ENCODE measurements around the gene PACS1.

PACS1 gene

DNA sequence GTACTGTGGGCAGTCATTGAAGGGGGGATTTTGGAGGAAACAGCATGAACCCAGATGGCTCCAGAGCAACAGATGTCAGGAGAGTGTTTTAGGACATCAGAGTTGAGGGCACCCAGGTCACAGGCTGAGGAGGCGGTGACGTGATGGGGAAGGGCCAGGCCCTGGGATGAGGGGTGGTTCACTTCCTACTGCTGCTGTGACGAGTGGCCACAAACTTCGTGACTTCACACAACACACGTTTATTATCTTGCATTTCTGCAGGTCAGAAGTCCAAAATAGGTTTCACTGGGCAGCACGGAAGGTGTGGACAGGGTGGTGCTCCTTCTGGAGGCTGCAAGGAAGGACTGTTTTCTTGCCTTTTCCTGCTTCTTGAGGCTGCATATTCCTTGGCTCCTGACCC lies 120.7 kb downstream of the PACS1 start:
- DNase-seq = no peak

DNA sequence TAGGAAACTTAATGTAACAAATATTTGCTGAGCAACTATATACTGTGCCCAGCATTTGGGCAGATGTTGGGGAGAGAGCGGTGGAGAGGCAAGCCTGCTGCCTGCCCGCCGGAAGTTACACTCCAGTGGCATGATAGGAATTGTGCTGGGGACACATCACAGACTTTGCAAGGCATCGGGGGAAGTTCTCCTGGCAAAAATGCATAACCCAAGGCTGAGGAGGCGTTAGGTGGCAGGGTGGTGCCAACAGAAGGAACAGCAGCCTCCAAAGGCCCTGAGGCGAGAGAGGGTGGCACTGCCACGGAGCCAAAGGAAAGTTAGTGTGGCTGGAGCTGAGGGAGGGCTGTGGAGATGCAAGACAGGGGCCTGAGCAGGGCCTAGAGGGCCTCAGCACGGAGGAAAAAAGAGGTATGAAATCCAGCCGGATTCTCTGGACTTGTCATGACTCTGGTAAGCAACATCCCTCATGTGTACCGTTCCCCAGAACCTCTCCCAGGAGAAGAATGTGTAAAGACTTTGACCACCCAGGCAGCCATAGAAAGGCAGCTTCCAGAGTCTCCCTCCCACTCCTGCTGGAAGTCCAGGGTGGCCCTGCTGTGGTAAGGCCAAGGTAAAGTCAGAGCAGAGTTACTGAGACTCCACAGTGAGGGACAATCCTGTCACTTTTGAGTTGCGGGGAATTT lies 122.2 kb downstream of the PACS1 start:
- DNase-seq = no peak

DNA sequence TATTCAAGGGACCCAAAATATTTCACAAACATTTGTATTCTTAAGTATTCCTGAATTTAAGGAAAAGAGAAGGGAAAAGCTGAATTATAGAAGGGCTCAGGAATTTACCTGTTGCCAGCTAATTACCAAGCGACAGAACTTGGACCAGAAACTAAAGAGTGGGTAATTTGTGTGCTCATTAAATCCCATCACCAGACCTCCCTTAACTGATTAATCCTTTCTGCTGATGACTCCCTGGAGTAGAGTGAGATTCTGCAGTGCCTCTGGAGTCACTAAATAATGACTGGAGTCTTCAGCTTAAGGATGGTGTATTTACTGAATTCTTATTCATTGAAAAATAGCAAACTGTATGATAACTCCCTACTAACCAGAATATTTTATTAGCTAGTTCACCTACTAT lies 124.3 kb downstream of the PACS1 start:
- no peak for DNase-seq

DNA sequence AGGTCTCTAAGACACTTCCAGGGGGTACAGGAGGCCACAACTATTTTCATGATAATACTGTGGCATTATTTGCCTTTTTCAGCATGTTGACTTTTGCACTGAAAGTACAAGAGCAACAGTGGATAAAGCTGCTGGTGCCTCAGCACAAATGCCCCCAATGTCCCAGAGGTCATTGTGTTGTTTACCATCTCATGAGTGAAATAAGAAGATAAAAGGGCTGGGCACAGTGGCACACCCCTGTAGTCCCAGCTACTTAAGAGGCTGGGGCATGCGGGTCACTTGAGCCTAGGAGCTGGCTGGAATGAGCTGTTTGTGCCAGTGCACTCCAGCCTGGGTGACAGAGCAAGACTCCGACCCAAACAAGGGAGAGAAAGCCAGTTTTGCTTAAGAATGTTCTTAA lies 125.8 kb downstream of the PACS1 start:
- no peak for DNase-seq

DNA sequence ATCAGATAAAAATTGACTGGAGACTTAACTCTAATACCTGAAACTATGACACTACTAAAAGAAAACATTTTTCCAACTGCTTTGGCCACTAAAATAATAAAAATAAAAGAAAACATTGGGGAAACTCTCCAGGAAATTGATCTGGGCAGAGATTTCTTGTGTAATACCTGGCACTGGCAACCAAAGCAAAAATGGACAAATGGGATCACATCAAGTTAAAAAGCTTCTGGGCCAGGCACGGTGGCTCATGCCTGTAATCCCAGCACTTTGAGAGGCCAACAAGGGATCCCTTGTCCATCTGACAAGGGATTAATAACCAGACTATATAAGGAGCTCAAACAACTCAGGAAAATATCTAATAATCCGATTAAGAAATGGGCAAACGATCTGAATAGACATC lies 133.8 kb downstream of the PACS1 start:
- DNase-seq = no peak

DNA sequence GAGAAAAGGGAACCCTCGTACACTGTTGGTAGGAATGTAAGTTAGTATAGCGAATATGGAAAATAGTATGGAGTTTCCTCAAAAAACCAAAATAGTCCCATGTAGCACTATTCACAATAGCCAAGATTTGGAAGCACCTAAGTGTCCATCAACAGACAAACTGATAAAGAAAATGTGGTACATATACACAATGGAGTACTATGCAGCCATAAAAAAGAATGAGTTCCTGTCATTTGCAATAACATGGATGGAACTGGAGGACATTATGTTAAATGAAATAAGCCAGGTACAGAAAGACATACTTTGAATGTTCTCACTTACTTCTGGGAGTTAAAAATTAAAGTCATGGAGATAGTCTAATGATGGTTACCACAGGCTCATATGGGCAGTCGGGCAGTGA lies 134.3 kb downstream of the PACS1 start:
- no peak for DNase-seq

DNA sequence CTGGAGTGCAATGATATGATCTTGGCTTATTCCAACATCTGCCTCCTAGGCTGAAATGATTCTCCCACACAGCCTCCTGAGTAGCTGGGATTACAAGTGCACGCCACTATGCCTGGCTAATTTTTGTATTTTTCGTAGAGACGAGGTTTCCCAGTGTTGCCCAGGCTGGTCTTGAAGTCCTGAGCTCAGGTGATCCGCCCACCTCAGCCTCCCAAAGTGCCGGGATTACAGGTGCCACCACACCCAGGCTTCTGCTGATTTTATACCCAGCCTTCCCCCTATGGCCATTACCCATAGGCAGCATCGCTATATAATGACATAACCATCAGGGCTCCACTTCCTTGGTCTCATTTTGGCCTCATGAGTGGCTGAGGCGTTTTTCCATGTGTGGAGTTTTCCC lies 137.7 kb downstream of the PACS1 start:
- DNase-seq = no peak

DNA sequence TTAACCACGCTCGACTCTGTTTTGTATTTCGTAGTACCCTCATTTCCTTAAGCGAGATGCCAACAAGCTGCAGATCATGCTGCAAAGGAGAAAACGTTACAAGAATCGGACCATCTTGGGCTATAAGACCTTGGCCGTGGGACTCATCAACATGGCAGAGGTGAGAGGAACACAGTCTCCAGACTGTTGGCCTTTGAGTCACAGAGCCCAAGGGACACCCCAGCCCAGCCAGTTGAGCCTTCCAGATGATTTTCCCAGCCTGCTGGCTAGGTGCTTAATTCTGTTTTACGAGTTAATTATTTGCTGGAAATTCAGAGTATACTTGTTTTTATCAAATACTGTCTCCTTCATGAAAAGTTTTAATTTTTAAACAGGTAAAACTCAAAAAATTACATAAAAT lies 141.0 kb downstream of the PACS1 start:
- no peak for DNase-seq

DNA sequence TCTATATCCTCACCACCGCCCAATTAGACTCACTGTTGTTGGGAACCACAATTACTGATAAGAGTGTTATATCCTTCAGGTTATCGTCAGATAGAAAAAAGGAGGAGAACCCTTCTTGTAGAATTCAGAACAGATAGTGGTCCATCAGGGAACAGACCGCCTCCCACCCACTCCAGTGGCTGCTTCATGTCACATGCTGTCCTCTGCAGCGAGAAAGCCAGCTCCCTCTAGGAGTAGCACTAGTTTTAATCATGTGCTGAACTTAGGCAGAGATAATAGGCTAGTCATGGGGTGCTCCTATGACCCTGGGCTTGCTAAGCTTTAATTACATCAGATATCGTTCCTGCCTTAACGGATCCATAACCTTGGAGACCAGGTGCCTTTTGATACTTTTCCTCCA lies 146.8 kb downstream of the PACS1 start:
- no peak for DNase-seq

DNA sequence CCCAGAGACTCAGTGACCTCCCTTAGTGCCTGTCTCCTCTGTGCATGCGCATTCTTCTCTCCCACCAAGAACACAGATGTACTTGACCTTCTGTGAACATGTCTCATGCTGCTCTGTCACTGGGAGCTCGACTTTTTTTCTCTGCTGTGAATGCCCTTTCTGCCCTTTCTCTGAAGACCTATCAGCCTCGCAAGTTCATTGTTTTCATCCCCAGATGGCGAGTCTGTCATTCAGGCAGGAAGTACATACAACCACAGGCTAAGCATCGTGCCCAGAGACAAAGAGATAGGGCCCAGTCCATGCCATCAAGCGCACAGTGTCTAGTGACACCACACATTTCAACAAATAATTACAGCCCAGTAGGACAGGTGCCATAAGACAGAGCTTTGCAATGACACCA lies 148.0 kb downstream of the PACS1 start:
- DNase-seq = no peak

DNA sequence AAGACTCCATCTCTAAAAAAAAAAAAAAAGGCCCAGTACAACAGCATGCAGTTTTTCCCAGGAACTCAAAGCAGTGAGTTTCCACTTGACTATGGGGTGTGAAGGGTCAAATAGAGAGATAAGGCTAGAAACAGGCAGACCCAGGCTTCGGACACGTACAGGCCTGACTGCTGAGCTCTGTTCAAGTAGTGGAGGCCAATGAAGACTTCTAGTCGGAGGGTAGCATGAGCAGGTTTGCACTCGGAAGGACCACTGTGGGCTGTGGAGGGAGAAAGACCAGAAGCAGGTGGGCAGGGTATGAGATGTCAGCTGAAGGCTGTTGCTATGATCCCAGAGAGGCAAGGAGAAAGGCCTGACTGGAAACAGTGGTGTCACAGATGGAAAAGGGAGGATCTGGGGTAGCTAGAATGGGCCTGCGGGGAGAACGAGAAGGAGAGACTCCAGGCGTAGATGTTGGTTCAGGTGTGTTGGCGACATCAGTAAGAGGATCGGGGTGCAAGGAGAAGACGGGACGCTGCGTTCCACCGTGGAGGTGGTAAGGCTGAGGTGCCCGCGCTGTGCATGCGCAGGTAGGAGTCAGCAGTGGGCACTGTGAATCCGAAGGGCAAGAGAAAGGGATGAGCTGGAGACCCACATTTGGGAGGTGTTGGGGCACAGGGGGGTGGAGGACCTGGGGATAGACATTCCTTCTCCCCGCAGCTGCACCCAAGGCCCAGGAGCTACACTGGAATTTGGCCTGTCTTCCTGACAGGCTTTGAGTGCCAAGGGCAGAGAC lies 149.0 kb downstream of the PACS1 start:
- no peak for DNase-seq

DNA sequence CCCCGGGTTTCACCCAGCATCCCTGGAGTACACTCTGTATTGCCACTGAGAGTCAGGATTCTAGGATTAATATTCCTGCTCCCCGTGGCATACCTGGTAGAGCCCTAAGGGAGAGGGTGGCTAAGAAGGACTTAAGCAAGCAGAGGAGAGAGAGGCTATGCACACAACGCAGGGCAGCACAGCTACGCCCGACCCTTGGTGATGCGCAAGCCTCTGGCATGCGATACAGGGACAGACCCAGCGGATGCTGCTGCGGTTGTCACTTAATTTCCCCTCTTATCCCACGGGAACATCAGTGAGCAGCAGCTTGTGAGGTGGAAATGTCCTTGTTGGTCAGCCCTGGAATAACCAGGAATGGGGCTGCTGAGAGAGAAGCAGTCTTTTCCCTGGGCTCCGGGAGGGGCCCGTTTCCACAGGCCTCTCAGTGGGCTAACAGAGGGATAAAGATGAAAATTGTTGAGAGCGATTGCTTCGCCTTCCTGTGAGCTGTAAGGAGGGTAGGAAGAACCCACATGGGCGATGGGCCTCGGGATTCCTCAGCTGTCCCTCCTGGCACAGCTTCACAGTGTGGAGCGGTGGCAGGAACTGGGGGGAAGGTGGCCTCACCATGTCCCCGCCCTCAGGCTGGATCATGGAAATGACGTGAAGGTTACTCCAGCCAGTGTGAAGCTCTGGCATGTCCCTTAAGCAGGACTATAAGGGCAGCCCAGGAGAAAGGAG lies 149.9 kb downstream of the PACS1 start:
- DNase-seq = no peak

DNA sequence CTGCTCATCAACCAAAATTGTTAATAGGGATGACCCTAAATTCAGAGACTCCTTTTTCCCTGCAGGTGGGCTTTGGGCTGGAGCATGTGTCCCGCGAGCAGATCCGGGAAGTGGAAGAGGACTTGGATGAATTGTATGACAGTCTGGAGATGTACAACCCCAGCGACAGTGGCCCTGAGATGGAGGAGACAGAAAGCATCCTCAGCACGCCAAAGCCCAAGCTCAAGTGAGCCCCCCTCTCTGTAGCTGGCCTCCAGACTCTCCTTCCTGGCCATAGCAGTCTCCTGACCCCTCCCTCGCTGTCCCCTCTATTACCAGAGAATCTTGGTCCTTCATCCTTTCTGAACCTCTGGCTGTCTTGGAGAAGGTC lies 150.5 kb downstream of the PACS1 start:
- DNase-seq = no peak

DNA sequence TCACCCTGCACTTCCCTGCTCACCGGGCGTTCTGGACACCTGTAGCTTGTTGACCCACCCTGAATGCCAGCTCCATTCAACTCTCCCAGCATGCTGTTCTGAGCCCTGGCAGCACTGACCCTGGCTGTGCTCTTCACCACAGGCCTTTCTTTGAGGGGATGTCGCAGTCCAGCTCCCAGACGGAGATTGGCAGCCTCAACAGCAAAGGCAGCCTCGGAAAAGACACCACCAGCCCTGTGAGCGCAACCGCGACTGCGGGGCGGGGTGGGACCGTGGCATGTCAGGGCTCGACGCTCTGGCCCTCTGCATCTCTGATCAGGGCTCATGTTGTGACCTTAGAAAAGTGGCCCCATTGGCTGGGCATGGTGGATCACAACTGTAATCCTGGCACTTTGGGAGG lies 150.9 kb downstream of the PACS1 start:
- DNase-seq = no peak

DNA sequence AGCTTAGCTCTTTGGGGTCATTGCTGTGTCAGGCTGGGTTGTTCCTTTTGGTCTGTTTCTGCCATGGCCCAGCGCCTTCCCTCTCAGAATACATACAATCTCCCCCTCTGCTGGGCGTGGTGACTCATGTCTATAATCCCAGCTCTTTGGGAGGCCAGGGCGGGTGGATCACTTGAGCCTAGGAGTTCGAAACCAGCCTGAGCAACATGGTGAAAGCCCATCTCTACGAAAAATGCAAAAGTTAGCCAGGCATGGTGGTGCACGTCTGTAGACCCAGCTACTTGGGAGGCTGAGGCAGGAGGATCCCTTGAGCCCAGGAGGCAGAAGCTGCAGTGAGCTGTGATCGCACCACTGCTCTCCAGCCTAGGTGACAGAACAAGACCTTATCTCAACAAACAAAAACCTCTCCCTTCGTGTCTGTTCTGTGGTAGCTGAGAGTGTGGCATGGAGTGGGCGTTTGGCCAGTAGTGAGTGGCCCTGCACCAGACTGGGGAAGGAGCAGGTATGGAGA lies 151.7 kb downstream of the PACS1 start:
- no peak for DNase-seq

DNA sequence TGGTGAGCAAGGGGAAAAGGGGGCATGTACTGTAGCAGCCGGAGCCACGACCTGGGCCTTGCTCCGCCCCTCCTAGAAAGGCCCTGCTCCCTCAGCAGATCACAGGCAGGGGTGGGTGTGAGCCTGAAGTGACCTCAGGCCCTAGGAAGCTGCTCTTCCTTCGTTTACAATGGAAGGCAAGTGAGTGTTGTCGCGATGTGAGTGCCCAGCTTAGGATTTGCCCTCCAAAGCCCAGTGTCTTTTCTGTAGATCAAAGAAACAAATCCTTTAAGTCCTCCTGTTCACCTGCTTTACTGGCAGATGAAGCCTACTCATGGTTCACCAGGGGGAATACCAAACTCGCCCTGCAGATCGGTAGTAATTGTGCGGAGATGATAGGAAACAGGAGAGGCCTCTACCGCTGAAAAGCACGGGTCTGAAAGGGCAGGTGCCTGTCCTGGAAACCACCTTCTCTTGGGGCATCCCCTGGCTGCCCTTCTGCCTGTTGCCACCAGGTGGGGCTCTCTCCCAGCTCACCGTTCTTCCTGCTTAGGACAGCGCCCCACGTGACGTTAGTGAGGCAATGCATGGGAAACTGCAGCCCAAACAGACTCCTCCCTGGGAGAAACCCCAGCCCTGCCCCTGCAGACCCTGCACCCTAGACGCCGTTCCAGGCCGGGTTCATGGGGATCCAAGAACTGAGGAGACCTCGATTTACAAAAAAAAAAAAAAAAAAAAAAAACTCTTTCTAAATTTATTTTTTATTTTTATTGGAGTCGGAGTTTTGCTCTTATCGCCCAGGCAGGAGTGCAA lies 152.5 kb downstream of the PACS1 start:
- peak; percentile 85 for DNase-seq

DNA sequence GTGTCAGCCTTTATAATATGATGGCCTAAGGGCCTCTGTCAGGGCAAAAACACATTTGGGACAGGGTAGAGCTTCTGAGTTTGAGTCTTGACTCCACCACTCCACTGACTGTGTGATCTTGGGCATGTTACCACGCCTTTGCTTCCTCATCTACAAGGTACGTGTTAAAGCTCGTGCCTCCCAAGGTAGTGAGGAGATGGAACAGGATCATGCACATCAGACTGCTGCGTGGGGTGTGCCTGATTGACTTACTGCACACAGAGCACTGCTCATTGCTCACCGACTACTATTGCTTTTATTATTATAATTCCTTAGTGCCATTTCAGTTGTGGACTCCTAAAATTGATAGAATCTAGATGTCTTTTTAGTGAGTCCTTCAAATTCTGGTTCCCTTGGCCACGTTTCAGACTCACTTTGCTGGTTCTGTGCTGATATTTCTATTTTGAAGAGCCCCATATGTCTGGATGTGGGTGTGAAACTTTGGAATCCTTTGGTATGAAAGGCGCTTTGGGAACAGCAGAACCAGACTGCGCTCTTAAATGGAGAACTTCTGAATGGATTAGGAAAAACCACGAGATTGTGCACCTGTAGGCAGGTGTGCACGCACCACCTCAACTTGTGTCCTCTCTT lies 154.3 kb downstream of the PACS1 start:
- DNase-seq = no peak

DNA sequence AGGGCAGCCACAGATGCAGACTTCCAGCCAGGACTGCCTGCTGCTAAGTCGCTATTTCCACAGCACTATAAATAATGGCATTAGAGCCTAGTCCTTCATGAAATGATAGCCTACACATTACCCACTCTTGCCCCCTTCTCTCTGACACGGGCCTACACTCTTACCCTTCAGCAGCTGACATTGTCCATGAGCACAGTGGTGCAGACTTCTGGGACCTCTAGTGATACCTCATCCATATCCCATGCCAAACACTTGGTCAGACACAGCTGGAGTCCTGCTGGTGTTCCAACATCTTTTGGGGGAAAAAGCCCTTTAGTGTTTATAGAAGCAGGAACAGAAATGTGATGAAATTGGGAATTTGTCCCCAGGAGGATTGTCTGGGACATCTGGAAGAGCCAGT lies 155.0 kb downstream of the PACS1 start:
- DNase-seq = no peak

DNA sequence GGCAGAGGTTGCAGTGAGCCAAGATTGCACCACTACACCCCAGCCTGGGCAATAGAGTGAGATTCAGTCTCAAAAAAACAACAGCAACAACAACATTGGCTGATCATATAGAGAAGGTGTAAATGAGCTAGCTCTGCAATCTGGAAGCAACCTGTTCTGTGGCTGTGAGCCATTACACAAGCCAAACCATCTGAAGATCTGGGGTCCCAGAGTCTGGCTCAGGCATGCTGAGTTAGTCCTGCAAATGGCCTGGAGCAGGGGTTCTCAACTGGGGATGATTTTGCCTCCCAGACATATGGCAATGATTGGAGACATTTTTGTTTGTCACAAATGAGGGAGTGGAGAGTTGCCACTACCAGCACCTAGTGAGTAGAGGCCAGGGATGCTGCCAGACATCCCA lies 156.0 kb downstream of the PACS1 start:
- DNase-seq = no peak

DNA sequence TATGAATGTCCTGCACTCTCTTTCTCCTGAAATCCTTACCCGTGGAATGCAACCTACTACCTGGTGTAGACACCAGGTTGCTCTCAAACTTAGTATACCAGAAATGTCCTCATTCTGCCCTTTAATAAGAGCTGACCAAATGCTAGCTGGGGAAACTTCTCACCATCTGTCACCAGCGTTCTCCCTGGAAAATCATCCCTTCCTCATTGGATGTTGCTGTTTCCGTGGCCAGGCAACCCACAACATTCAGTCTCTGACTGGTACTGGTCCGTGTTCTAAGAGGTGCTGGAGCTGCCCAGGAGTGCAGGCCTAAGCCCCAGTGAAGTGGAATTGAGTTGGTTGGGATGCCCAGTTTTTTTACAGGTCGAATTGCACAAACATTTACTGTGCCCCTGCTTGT lies 157.6 kb downstream of the PACS1 start:
- no peak for DNase-seq

DNA sequence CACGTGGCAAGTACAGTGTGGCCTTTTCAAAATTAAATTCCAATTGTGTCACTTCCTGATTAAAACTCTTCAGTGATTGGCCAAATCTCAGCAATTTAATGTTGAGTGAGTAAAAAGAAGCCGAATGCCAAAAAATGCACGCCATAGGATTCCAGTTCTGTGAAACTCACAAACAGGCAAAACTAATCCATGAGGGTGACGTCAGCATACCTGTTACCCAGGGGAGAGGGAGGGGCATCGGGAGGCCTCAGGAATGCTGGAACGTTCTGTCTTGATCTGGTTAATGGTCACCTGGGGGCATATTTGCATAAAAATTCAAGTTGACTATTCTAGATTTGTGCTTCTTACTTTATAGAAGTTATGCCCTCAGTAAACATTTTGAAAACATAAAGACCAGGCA lies 158.4 kb downstream of the PACS1 start:
- DNase-seq = no peak

DNA sequence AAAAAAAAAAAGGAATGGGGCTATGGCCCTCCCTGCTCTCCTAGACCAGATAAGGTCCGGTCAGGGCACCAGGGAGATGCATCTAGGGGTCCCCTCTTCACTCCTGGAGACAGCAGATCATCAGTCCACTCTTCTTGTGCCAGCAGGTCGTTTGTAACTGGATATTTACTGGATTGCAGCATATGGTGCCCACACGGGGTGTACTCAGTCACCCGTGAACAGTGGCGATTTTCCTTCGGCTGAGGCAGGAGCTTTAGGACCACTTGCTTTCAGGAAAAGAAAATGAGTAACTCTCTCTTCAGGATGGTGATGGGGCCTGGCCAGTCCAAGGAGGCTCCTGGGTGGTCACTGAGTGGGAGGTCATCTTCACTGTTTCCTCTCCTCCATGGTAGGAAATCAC lies 160.1 kb downstream of the PACS1 start:
- no peak for DNase-seq

DNA sequence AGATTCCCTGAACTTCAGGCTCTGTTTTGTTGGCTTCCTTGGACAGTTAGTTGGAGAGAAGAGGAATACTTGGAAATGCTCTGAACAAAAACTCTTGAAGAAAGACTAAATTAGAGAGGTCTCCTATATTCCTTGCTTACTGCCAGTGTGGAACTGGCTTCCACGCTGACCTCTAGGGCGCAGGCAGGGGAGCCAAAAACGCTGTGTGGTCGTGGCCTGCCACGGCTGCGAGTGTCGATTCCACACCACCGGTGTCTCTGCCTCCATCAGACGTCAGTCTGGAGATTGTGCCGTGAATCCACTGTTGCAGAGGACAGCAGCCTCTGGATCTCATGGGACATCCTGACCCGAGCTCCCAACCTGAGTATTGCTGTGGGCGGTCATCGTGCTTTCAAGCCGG lies 160.9 kb downstream of the PACS1 start:
- no peak for DNase-seq

Measured in NCI-H510A (cell line).